Sigmoid colon (tissue), 7 donors: ENCODE data around the gene SCARB1. TPM values are rescaled to one million over a fixed set of nuclear protein-coding genes. Genes with fewer than 3 reads are reported as not detected.
A peak's percentile ranks its signal among the peaks of the same experiment; 100 is the strongest.

Experiments
- DNase-seq: peaks from one replicate; pipeline ENCODE4 v3.0.0-alpha.2; 2019
- H3K27ac ChIP-seq, 4 donors: fragments of 200-600 bp; sonication (generic); one replicate each; pipeline ENCODE4 v1.5.1; 2016 to 2019; ENCODE audit warnings: mild to moderate bottlenecking in 1 of 4
- H3K27me3 ChIP-seq, 3 donors: fragments of 200-600 bp; sonication (generic); one replicate each; pipeline ENCODE4 v1.5.1; 2019; ENCODE audit warnings: mild to moderate bottlenecking in 1 of 3
- H3K36me3 ChIP-seq, 4 donors: fragments of 200-600 bp; sonication (generic); one replicate each; pipeline ENCODE4 v1.5.1; 2016 to 2019
- H3K4me1 ChIP-seq, 4 donors: fragments of 200-600 bp; sonication (generic); one replicate each; pipeline ENCODE4 v1.5.1; 2017 to 2019
- H3K4me3 ChIP-seq, 4 donors: fragments of 200-600 bp; sonication (generic); one replicate each; pipeline ENCODE4 v1.5.1; 2017 to 2019; ENCODE audit warnings: mild to moderate bottlenecking in 2 of 4, moderate library complexity in 1 of 4
- H3K9me3 ChIP-seq, 4 donors: fragments of 200-600 bp in 3 of 4; sonication (generic) in 3 of 4; one replicate each; pipeline versions ENCODE4 v1.5.1 to v1.6.1; 2013 to 2019
- EP300 ChIP-seq, 4 donors: sonication (generic); formaldehyde crosslinking; IDR thresholded peaks; one replicate each; pipeline ENCODE4 v1.6.1; 2017; ENCODE audit warnings: antibody characterized with exemption in 4 of 4
- POLR2A ChIP-seq, 2 donors: fragments of 450-650 bp; IDR thresholded peaks; one replicate each; pipeline ENCODE4 v1.6.1; 2016; ENCODE audit warnings: antibody characterized with exemption in 2 of 2, mild to moderate bottlenecking in 2 of 2, moderate library complexity in 2 of 2
- POLR2AphosphoS5 ChIP-seq, 4 donors: sonication (generic); formaldehyde crosslinking; IDR thresholded peaks; one replicate each; pipeline ENCODE4 v1.6.1; 2017; ENCODE audit warnings: antibody characterized with exemption in 4 of 4
- WGBS, 2 donors: extraction: QIAGEN DNeasy Blood & Tissue Kit; methylation state at CpG; one replicate each; pipeline ENCODE4 v1.1.7; 2013; 5-methylcytosine and 5-hydroxymethylcytosine counted together
- intact Hi-C: fragments of 100-400 bp; cut with DNase I; formaldehyde crosslinking; loops from one replicate; pipeline ENCODE4 v1.15.1; 2023
- polyA plus RNA-seq, 3 donors: library from polyadenylated mRNA; stranded (reverse); fragments of 200-250 nt; gene quantifications; one replicate each; pipeline ENCODE4 v1.2.3, GENCODE V29; 2013
- total RNA-seq, 4 donors: library from RNA; depleted of rRNA; stranded (reverse); fragments of >200 nt; gene quantifications; one replicate each; pipeline ENCODE4 v1.1.0, GENCODE V29; 2016
- TF ChIP-seq, protein P1 (sequence below), 4 experiments: fragments of 450-650 bp in 3 of 4; fragments of 200-600 bp in 1 of 4; IDR thresholded peaks; one replicate each; pipeline ENCODE4 v1.5.1; 2016 to 2019; ENCODE audit warnings: antibody characterized with exemption in 4 of 4, mild to moderate bottlenecking in 3 of 4, moderate library complexity in 2 of 4
- donor health status: healthy with polysubstance abuse.
- donor health status: Bipolar disorder and iron deficiency.
- donor health status: healthy.

The SCARB1 gene
- total and polyA plus RNA-seq, 7 donors: 4.2 to 36.4 (median 11.4) TPM

DNA sequence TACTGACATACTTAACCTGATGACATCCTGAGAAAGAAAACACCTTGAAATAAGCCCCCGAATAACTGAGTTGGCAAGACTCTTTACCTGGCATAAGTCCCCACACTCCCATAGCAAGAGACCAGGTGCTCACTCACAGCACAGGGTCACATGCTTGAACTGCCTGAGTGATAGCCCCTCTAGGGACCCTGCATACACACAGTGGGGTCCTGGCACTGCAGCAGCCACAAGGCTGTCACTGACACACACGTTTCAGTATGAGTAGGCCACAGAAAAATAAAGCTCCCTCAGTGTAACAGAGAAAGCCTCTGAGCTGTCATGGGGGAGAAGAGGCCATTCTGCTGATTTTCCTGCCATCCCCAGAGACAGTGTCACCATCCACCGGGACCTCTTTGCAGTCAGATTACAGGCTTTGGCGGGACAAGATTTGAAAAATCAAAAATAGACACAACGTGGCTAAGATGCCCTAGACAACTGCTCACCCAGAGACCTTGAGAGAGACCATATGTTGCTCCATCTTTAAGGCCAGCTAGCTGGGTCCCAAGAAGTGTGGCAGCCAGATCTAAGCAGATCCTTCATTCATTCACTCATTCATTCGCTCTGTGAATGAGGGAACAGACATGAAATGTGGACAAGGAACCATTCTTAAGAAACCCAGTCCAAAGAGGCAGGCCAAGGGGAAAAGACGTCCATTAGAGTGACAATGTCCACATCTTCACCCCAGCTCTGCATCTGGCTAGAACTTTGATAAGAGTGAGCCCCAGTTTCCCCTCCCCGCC is 1.6 kb downstream of the SCARB1 start:
- H3K4me3 ChIP-seq: no peak overlapping the region
- TF ChIP-seq EP300 (IDR thresholded peaks at IDR 0.05) (no peak), POLR2A (IDR thresholded peaks at IDR 0.05) (no peak), POLR2AphosphoS5 (IDR thresholded peaks at IDR 0.05) (no peak)
- TF ChIP-seq, protein P1, sequence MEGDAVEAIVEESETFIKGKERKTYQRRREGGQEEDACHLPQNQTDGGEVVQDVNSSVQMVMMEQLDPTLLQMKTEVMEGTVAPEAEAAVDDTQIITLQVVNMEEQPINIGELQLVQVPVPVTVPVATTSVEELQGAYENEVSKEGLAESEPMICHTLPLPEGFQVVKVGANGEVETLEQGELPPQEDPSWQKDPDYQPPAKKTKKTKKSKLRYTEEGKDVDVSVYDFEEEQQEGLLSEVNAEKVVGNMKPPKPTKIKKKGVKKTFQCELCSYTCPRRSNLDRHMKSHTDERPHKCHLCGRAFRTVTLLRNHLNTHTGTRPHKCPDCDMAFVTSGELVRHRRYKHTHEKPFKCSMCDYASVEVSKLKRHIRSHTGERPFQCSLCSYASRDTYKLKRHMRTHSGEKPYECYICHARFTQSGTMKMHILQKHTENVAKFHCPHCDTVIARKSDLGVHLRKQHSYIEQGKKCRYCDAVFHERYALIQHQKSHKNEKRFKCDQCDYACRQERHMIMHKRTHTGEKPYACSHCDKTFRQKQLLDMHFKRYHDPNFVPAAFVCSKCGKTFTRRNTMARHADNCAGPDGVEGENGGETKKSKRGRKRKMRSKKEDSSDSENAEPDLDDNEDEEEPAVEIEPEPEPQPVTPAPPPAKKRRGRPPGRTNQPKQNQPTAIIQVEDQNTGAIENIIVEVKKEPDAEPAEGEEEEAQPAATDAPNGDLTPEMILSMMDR (IDR thresholded peaks at IDR 0.05): no peak
- H3K9me3 ChIP-seq: no peaks in the 10 kb centered on the region
- intact Hi-C loops: loop anchor here (5.0 kb wide), 1 partner anchor 40 kb away; no protein-coding TSS in a partner anchor
- DNase-seq: no peak
- no peaks in the 10 kb centered on the region for H3K36me3 ChIP-seq
- WGBS, 2 donors: 77 to 86% methylated on average over 8 of the region's 8 CpGs
- H3K27me3 ChIP-seq: no peaks in the 10 kb centered on the region
- H3K4me1 ChIP-seq: peaks cover 0 to 30% (median 20%) of the 10 kb centered on the region in 4 donors
- no peak overlapping the region for H3K27ac ChIP-seq

DNA sequence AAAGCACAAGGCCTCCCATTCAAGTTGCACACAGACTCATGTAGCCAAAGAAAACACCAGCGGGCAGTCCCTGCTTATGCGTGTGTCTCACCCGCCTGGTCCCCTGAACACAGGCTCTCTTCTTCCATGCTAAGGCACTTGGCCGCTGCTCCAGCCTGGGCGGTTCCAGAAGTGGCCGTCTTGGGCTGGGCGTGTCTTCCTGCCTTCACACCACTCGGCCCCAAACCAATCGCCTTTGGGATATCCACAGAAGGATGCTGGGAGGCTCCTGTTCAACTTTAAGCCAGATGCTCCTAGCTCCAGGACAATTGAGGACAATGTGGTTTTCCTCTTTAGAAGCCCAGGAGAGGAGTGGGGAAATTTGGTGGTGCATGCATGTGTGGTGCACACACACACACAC is 2.2 kb downstream of the SCARB1 start:
- no peak overlapping the region for H3K27ac ChIP-seq
- H3K9me3 ChIP-seq: no peaks in the 10 kb centered on the region
- H3K27me3 ChIP-seq: no peaks in the 10 kb centered on the region
- DNase-seq: peak; percentile 80
- H3K36me3 ChIP-seq: no peaks in the 10 kb centered on the region
- TF ChIP-seq, protein P1 (IDR thresholded peaks at IDR 0.05): no peak
- TF ChIP-seq POLR2AphosphoS5 (IDR thresholded peaks at IDR 0.05): peak in 1 of 4 donors; percentile 8
- WGBS, 2 donors: 39 to 69% methylated on average over 9 of the region's 9 CpGs
- intact Hi-C loops: loop anchor here (5.0 kb wide), 1 partner anchor 41 kb away; no protein-coding TSS in a partner anchor
- H3K4me3 ChIP-seq: no peak overlapping the region
- H3K4me1 ChIP-seq: peaks cover 0 to 36% (median 24%) of the 10 kb centered on the region in 4 donors

DNA sequence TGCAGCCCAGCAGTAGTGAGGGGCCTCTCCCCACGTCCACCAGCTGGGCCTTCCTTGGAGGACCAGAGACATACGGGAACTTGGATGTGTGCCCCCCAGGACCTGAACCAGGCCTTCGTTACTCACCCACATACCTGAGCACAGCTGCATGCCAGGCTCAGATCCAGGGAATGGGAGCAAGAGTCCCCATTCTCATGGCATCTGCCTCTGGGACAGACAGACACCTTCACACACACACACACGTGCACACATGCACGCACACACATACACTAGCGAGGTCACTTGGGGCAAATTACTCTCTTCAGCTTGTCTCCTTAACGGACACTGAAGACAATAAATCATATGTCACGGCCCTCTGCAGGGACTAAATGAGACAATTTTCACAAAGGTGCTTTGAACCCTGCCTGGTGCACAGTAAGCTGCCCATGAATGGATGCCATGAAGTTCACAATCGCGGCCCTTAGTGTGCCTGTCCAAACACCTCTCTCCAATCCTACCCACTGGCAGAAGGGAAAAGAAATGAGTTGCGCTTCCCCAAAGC is 5.7 kb downstream of the SCARB1 start:
- TF ChIP-seq EP300 (IDR thresholded peaks at IDR 0.05) (no peak), POLR2A (IDR thresholded peaks at IDR 0.05) (no peak), POLR2AphosphoS5 (IDR thresholded peaks at IDR 0.05) (no peak)
- TF ChIP-seq, protein P1 (IDR thresholded peaks at IDR 0.05): no peak
- Histone ChIP-seq H3K27me3 (no peaks in the 10 kb centered on the region), H3K4me1 (peaks cover 0 to 33% (median 22%) of the 10 kb centered on the region in 4 donors), H3K9me3 (no peaks in the 10 kb centered on the region), H3K36me3 (no peaks in the 10 kb centered on the region), H3K4me3 (no peak overlapping the region), H3K27ac (no peak overlapping the region)
- no peak for DNase-seq
- intact Hi-C loops: no loop called here
- WGBS, 2 donors: 89 to 94% methylated on average over 11 of the region's 11 CpGs

DNA sequence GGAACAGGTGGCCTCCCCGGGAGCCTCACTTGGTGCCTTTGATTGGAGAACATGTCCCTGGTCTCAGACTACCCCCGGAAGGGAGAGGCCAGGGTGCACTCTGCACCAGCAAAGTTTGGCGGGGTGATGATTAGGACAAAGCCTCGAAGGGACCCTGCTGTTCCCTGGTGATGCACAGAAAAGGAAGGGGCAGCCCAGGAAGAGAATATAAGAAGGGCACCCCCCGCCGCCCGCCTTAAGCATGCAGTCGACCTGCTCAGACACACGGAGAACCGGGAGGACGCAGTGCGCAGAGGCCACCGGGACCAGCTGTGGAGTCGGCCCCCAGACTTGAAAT is 6.9 kb downstream of the SCARB1 start:
- H3K27ac ChIP-seq: peak overlapping the region in 1 of 4 donors; percentile 8
- TF ChIP-seq, protein P1 (IDR thresholded peaks at IDR 0.05): no peak
- TF ChIP-seq POLR2AphosphoS5 (IDR thresholded peaks at IDR 0.05) (no peak), EP300 (IDR thresholded peaks at IDR 0.05) (no peak), POLR2A (IDR thresholded peaks at IDR 0.05) (no peak)
- H3K9me3 ChIP-seq: no peaks in the 10 kb centered on the region
- peaks cover 0 to 22% (median 16%) of the 10 kb centered on the region in 4 donors for H3K4me1 ChIP-seq
- no peaks in the 10 kb centered on the region for H3K36me3 ChIP-seq
- H3K4me3 ChIP-seq: no peak overlapping the region
- WGBS, 2 donors: 90 to 92% methylated on average over 14 of the region's 14 CpGs
- no peaks in the 10 kb centered on the region for H3K27me3 ChIP-seq
- no peak for DNase-seq
- intact Hi-C loops: no loop called here
